OCI-M1 (cell line): ENCODE results near the gene GPX2.

Experiments
- DNase-seq: peaks from one replicate; lab custom pipeline; 2025; lab: John Stamatoyannopoulos, UW

Gene GPX2

GRCh38 chr14:64960762-64961276 lies 18.3 kb upstream of the GPX2 start:
- no peak for DNase-seq

- DNase-seq = no peak
These were observed 16.2 kb upstream of the GPX2 start for GRCh38 chr14:64958743-64959142.

- DNase-seq = no peak
These were observed 15.7 kb upstream of the GPX2 start for GRCh38 chr14:64958201-64958600.

- DNase-seq = no peak
These were observed 14.3 kb upstream of the GPX2 start for GRCh38 chr14:64956697-64957406.

GRCh38 chr14:64955297-64955696 lies 12.8 kb upstream of the GPX2 start:
- no peak for DNase-seq

- DNase-seq = no peak
These were observed 12.1 kb upstream of the GPX2 start for GRCh38 chr14:64954491-64955240.

- DNase-seq = no peak
These were observed 11.1 kb upstream of the GPX2 start for GRCh38 chr14:64953661-64954060.

GRCh38 chr14:64953310-64953654 lies 10.7 kb upstream of the GPX2 start:
- DNase-seq = no peak

GRCh38 chr14:64952598-64953309 lies 10.2 kb upstream of the GPX2 start:
- DNase-seq = peak; percentile 45

GRCh38 chr14:64951724-64952123 lies 9.2 kb upstream of the GPX2 start:
- no peak for DNase-seq

- DNase-seq = no peak
These were observed 8.7 kb upstream of the GPX2 start for GRCh38 chr14:64951291-64951690.

- DNase-seq = no peak
These were observed 8.3 kb upstream of the GPX2 start for GRCh38 chr14:64950889-64951288.

- DNase-seq = no peak
These were observed 6.2 kb upstream of the GPX2 start for GRCh38 chr14:64948612-64949210.

GRCh38 chr14:64947710-64948611 lies 5.4 kb upstream of the GPX2 start:
- no peak for DNase-seq

GRCh38 chr14:64946310-64947045 lies 3.9 kb upstream of the GPX2 start:
- DNase-seq = no peak

GRCh38 chr14:64945431-64946178 lies 3.1 kb upstream of the GPX2 start:
- DNase-seq = no peak

- no peak for DNase-seq
These were observed 2.3 kb upstream of the GPX2 start for GRCh38 chr14:64944861-64945260.

GRCh38 chr14:64944041-64944440 lies 1.5 kb upstream of the GPX2 start:
- no peak for DNase-seq

- DNase-seq = no peak
These were observed 1.0 kb upstream of the GPX2 start for GRCh38 chr14:64943556-64943955.

- no peak for DNase-seq
These were observed 2.1 kb downstream of the GPX2 start for GRCh38 chr14:64940336-64940910.
